Measurements from ENCODE around the gene NEDD8. TPM values are rescaled to one million over a fixed set of nuclear protein-coding genes. Genes with fewer than 3 reads are reported as not detected.

Gene NEDD8
- total RNA-seq, 1 experiment from 2014 or later: 214 TPM

DNA sequence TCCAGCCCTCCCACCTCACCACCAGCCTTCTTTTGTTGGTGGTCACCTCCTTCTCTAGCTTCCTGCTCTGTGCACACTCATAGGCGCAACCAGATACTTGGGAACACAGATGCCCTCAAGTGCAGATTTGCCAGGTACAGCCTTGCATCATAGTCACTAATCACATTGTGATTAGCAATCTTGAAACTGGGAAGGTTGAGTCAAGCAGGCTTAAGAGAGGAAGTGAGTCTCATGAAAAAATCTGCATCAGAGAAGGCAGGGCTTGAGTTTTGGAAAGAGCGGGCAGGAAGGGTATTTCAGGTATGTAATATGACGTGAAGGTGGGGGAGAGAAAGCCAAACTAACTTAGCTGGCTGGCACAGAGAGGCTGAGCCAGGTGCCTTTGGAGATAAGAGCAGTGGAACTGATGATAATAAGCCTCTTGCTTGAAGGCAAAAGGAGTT, 42.0 kb upstream of the NEDD8 start:
- H3K27ac Mint-ChIP-seq: peak overlapping the region in 1 of 3 experiments; percentile 11; a peak in 1 of 7 replicates
- no peak overlapping the region for H3K18ac ChIP-seq (ENCODE audit: insufficient read length, low read depth, low read length)
- no peak for DNase-seq

More for the DNA sequence above, 42.0 kb upstream of the NEDD8 start:
- Histone ChIP-seq H3T11ph (ENCODE audit: low read length) (no peak overlapping the region), H2AFZ (ENCODE audit: low read length) (no peak overlapping the region), H3K27ac (ENCODE audit: insufficient read length, low read depth, low read length) (no peak overlapping the region), H3K56ac (ENCODE audit: insufficient read length, low read depth, low read length) (no peak overlapping the region), H2BK20ac (ENCODE audit: low read depth, low read length, poor library complexity, severe bottlenecking) (no peak overlapping the region), H4K8ac (replicated peaks; ENCODE audit: insufficient read length, low read depth, low read length) (no peak overlapping the region), H2BK12ac (ENCODE audit: insufficient read length, low read depth, low read length) (no peak overlapping the region), H3K14ac (ENCODE audit: insufficient read depth, low read length) (no peak overlapping the region), H3K4ac (ENCODE audit: low read depth, low read length) (no peak overlapping the region), H4K5ac (ENCODE audit: insufficient read length, low read depth, low read length) (no peak overlapping the region), H3K4me2 (ENCODE audit: insufficient read depth, insufficient read length, low read length) (no peak overlapping the region), H3K27me3 (ENCODE audit: insufficient read depth, low read length) (no peaks in the 10 kb centered on the region), H3K9me3 (ENCODE audit: control insufficient read depth, low read depth, low read length) (no peaks in the 10 kb centered on the region), H4K91ac (ENCODE audit: insufficient read length, low read depth, low read length) (no peak overlapping the region), H3K79me1 (ENCODE audit: insufficient read depth, low read depth, low read length, poor library complexity, severe bottlenecking) (no peaks in the 10 kb centered on the region), H3K9ac (ENCODE audit: extremely low read depth, insufficient read length, low read length) (no peak overlapping the region), H3K79me2 (ENCODE audit: insufficient read depth, low read length) (no peaks in the 10 kb centered on the region), H2AK5ac (ENCODE audit: insufficient read length, low read length) (no peak overlapping the region), H3K23ac (ENCODE audit: insufficient read length, low read depth, low read length) (no peak overlapping the region), H3K23me2 (ENCODE audit: insufficient read length, low read depth, low read length, poor library complexity, severe bottlenecking) (peaks cover 8% of the 10 kb centered on the region), H4K20me1 (ENCODE audit: control insufficient read depth, insufficient read depth, insufficient read length) (no peaks in the 10 kb centered on the region), H2BK120ac (ENCODE audit: low read depth, low read length, poor library complexity, severe bottlenecking) (no peak overlapping the region), H2BK15ac (ENCODE audit: low read depth, low read length) (no peak overlapping the region), H3K4me1 (ENCODE audit: insufficient read depth, low read length) (no peaks in the 10 kb centered on the region), H2BK5ac (ENCODE audit: insufficient read length, low read length) (no peak overlapping the region)
- whole genome bisulfite sequencing (ENCODE audit: extremely low coverage, insufficient read length, low lambda C conversion rate): no CpG with 5 or more reads among the region's 3 CpGs
- no peaks in the 10 kb centered on the region for H3K27me3 Mint-ChIP-seq (ENCODE audit: low read depth)
- H3K36me3 Mint-ChIP-seq (ENCODE audit: insufficient read depth in 1 of 3, low read depth in 3 of 3): 0 out of 7 replicates have a peak, but pooled peaks cover 0 to 4% (median 0%) of the 10 kb centered on the region in 3 experiments
- H3K9me3 Mint-ChIP-seq: no peaks in the 10 kb centered on the region
- H3K4me3 Mint-ChIP-seq: no peak overlapping the region
- TF ChIP-seq, protein P1, sequence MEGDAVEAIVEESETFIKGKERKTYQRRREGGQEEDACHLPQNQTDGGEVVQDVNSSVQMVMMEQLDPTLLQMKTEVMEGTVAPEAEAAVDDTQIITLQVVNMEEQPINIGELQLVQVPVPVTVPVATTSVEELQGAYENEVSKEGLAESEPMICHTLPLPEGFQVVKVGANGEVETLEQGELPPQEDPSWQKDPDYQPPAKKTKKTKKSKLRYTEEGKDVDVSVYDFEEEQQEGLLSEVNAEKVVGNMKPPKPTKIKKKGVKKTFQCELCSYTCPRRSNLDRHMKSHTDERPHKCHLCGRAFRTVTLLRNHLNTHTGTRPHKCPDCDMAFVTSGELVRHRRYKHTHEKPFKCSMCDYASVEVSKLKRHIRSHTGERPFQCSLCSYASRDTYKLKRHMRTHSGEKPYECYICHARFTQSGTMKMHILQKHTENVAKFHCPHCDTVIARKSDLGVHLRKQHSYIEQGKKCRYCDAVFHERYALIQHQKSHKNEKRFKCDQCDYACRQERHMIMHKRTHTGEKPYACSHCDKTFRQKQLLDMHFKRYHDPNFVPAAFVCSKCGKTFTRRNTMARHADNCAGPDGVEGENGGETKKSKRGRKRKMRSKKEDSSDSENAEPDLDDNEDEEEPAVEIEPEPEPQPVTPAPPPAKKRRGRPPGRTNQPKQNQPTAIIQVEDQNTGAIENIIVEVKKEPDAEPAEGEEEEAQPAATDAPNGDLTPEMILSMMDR (conservative IDR thresholded peaks at IDR 0.05): no peak
- peaks cover 12 to 14% of the 10 kb centered on the region in 2 experiments for H3K4me1 Mint-ChIP-seq
